ENCODE measurements around the gene MN1. TPM values are rescaled to one million over a fixed set of nuclear protein-coding genes. Genes with fewer than 3 reads are reported as not detected.

MN1 gene
- total RNA-seq, 4 donors from 2014 or later, result 1.7 to 7.0 (median 2.4) TPM

DNA sequence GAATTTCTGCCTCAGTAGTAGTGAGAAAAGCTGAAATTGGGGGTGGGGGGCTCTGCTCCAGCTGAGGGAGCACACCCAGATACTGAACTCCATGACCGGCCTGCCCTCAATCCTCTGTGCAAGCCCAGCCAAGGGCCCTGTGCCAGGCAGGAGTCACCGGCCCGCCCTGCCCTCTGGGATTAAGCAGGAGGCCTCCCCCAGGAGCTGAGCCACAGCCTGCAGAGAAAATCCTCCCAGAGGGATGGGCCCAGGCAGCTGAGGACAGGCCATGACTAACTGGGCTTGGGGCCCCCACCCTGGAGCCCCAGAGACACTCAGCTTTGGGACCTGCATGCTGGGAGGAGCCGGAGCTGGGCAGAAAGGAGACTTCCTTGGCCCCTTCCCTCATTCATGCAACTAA lies 48.8 kb downstream of the MN1 start:
- TF ChIP-seq, protein P1, sequence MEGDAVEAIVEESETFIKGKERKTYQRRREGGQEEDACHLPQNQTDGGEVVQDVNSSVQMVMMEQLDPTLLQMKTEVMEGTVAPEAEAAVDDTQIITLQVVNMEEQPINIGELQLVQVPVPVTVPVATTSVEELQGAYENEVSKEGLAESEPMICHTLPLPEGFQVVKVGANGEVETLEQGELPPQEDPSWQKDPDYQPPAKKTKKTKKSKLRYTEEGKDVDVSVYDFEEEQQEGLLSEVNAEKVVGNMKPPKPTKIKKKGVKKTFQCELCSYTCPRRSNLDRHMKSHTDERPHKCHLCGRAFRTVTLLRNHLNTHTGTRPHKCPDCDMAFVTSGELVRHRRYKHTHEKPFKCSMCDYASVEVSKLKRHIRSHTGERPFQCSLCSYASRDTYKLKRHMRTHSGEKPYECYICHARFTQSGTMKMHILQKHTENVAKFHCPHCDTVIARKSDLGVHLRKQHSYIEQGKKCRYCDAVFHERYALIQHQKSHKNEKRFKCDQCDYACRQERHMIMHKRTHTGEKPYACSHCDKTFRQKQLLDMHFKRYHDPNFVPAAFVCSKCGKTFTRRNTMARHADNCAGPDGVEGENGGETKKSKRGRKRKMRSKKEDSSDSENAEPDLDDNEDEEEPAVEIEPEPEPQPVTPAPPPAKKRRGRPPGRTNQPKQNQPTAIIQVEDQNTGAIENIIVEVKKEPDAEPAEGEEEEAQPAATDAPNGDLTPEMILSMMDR (IDR thresholded peaks at IDR 0.05), result no peak
- no peak for TF ChIP-seq POLR2A (IDR thresholded peaks at IDR 0.05)
- H3K4me3 ChIP-seq (ENCODE audit: low read depth, poor library complexity, severe bottlenecking), result no peak overlapping the region
- intact Hi-C loops (cut with DNase I; ENCODE audit: low total_unique reads), result no loop called here
- peak; percentile 51 to 92 for DNase-seq (ENCODE audit: low spot score in 2 of 2)
- WGBS, 2 donors, result 32 to 36% methylated on average over 4 of the region's 4 CpGs

DNA sequence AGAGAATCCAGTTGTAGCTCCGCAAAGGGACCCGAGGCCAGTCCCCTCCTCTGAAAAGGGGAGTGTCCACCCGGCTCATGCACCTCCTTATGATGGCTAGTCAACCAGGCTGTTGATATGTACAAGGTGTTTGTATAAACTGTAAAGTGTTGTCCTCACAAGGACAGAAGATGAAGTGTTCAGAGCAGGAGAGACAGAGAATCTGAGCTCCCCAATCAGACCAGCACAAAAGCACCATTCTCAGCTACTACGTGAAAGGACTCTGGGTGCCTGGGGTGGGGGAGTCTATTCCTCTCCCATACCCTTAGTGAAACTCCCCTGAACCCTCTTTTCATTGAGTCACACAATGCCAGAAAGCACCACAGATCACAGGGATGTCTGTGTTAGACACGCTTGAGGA lies 49.4 kb downstream of the MN1 start:
- 88 to 89% methylated on average over 5 of the region's 5 CpGs for WGBS, 2 donors
- no peak overlapping the region for H3K4me3 ChIP-seq (ENCODE audit: low read depth, poor library complexity, severe bottlenecking)
- DNase-seq (ENCODE audit: low spot score in 2 of 2), result no peak
- intact Hi-C loops (cut with DNase I; ENCODE audit: low total_unique reads), result no loop called here
- TF ChIP-seq, protein P1 (IDR thresholded peaks at IDR 0.05), result no peak
- no peak for TF ChIP-seq POLR2A (IDR thresholded peaks at IDR 0.05)

DNA sequence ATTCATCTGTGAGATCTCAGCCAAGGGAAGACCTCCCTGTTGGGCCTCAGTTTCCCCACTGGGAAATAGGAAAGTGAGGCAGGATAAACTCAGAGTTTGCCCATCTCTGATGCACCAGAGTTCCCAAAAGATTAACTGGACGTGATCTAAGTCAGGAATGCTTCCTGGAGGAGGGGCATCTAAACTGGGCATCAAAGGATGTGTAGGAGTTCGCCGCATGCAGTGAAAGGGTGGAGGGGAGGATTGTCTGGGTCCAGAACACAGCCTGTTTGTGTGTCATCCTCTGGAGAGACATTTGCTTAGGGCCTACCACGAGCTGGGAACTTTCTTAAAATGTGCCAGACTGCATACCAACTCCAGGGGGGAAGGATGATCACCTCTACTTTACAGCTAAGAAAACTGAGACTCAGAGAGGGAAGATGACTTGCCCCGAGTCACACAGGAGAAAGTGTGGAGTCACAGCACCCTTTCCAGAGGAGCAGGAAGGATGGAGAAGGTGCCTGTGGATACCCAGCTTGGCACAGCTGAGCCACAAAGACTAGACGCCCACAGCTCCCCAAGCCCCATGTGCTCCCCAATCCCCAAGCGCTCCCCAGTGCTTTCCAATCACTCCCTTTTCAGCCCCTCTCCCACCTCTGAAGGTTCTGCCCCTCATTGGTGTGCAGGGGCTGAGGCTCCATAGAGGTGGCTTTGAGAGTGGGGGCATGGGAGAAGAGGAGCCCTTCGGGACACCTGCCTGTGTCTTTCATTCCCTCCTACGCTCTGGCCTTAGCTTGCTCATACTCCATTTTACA lies 50.1 kb downstream of the MN1 start:
- TF ChIP-seq, protein P1 (IDR thresholded peaks at IDR 0.05), result no peak
- no peak for TF ChIP-seq POLR2A (IDR thresholded peaks at IDR 0.05)
- WGBS, 2 donors, result 92 to 93% methylated on average over 9 of the region's 9 CpGs
- DNase-seq (ENCODE audit: low spot score in 2 of 2), result no peak
- intact Hi-C loops (cut with DNase I; ENCODE audit: low total_unique reads), result no loop called here
- no peak overlapping the region for H3K4me3 ChIP-seq (ENCODE audit: low read depth, poor library complexity, severe bottlenecking)

DNA sequence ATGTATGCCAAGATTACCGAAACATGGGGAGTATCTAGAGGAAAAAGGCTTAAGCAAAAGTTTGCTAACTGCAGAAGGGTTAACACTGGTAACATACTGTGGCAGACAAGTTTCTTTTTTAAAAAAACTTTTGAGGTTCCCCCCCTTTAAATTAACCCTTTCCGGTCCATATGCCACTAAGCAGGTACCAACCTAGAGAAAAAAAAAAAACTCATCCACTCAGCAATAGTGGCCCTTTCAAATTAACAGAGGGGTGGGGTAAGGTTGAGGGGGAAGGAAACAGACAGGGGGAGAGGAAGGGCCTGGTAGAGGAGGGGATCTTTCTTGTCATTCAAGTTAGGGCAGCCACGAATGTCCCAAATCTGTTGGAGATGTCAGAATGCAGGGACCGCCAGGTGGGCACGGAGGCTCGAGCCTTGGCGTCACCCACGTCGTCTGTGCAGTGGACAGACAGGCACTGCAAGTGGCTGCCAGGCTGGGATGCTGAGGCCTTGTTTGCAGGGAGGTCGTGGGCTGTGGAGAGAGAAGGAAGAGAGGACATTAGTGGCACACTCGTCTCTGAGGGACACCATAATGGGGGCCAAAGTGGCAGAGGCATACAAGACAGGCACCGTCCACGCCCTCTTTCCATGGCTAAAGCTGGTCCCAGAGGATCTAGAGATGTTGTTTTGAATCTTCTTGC lies 50.8 kb downstream of the MN1 start:
- WGBS, 2 donors, result 71 to 74% methylated on average over 13 of the region's 13 CpGs
- no peak for DNase-seq (ENCODE audit: low spot score in 2 of 2)
- intact Hi-C loops (cut with DNase I; ENCODE audit: low total_unique reads), result no loop called here
- TF ChIP-seq, protein P1 (IDR thresholded peaks at IDR 0.05), result no peak
- TF ChIP-seq POLR2A (IDR thresholded peaks at IDR 0.05), result no peak
- no peak overlapping the region for H3K4me3 ChIP-seq (ENCODE audit: low read depth, poor library complexity, severe bottlenecking)

DNA sequence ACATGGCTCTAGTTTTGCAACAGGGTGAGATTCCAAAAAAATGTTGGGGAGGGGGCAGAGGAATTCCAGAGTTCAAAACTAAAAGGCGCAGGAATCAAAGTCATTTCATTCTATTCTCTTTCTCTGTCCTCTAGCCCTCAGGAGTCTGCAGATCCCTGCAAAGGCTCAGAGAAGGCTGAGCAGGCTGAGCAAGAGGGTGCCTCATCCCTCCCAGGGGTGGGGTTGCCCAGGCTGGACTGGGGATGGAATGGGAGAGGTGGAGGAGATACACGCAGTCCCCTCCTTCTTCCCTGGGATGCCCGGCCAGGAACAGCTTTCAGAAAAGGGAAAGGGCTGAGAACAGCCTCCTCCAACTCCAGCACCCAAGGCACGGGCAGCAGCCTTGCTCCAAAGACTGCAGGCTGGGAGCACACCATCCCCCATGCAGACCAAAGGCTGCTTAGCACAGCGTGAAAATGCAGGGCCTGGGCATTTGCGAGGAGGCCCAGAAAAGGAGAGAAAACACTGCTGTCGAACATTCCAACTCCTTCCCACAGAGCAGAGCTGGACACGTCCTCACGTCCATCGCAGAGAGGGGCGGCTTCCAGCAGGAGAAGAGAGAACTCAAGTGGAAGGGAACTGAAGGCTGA lies 51.8 kb downstream of the MN1 start:
- H3K4me3 ChIP-seq (ENCODE audit: low read depth, poor library complexity, severe bottlenecking), result no peak overlapping the region
- no peak for TF ChIP-seq POLR2A (IDR thresholded peaks at IDR 0.05)
- intact Hi-C loops (cut with DNase I; ENCODE audit: low total_unique reads), result no loop called here
- DNase-seq (ENCODE audit: low spot score in 2 of 2), result no peak
- WGBS, 2 donors, result 49 to 53% methylated on average over 11 of the region's 11 CpGs

DNA sequence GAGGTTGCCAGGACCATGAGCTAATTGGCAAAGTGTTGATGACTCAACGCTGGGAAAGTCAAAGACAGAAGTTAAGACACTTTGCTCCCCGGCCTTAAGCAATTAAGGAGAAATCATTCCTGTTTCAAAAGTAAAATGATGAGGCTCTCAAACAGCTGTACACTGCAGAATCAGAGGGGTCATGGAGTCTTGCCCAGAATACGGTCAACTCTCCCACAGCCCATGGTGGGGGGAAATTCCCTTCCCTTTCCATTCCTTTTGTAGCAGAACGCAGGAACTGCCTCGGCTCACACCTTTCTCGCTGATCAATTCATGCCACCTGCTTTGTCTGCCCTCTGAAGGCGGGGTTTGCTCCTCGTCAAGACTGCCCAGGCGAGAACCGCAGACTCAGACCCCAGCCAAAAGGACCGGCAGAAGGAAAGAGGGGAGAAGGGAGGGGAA lies 52.8 kb downstream of the MN1 start:
- intact Hi-C loops (cut with DNase I; ENCODE audit: low total_unique reads), result no loop called here
- 10 to 16% methylated on average over 11 of the region's 11 CpGs for WGBS, 2 donors
- DNase-seq (ENCODE audit: low spot score in 2 of 2), result no peak
- TF ChIP-seq, protein P1 (IDR thresholded peaks at IDR 0.05), result no peak
- TF ChIP-seq POLR2A (IDR thresholded peaks at IDR 0.05), result no peak
- no peak overlapping the region for H3K4me3 ChIP-seq (ENCODE audit: low read depth, poor library complexity, severe bottlenecking)
